CD14-positive monocyte (primary cell): ENCODE data around the gene PDE4D. TPM values are rescaled to one million over a fixed set of nuclear protein-coding genes. Genes with fewer than 3 reads are reported as not detected.

Source experiments
- DNase-seq, 3 donors: peaks; one replicate each; pipeline ENCODE4 v3.0.0-alpha.2; 2011 to 2022
- H2AFZ ChIP-seq: 2 replicates; pipeline ENCODE4 v1.6.0; 2012; ENCODE audit warnings: mild to moderate bottlenecking, low read depth, low read length, inconsistent platforms; ENCODE audit not compliant: insufficient read depth, poor library complexity, severe bottlenecking
- H3K27ac ChIP-seq, 2 donors: 1 replicate in 1 of 2; 2 replicates in 1 of 2; pipeline ENCODE4 v1.5.1; 2012 to 2013; ENCODE audit warnings: low read length in 2 of 2, control low read depth in 1 of 2, inconsistent platforms in 1 of 2, low read depth in 1 of 2, mild to moderate bottlenecking in 1 of 2
- H3K27me3 ChIP-seq, 2 donors: one replicate each; pipeline versions ENCODE4 v1.6.0 to v1.6.1; 2011 to 2013; ENCODE audit warnings: low read length in 2 of 2; ENCODE audit not compliant: control insufficient read depth in 2 of 2, insufficient read depth in 2 of 2
- H3K36me3 ChIP-seq, 2 donors: replicated peaks in 1 of 2; 1 replicate in 1 of 2; 2 replicates in 1 of 2; pipeline versions ENCODE4 v1.5.1 to v1.6.1; 2012 to 2013; ENCODE audit warnings: low read length in 2 of 2, control low read depth in 1 of 2, inconsistent platforms in 1 of 2, mild to moderate bottlenecking in 1 of 2; ENCODE audit not compliant: insufficient read depth in 2 of 2, control insufficient read depth in 1 of 2
- H3K4me1 ChIP-seq, 2 donors: 1 replicate in 1 of 2; 2 replicates in 1 of 2; pipeline versions ENCODE4 v1.5.1 to v1.6.1; 2012 to 2013; ENCODE audit warnings: low read length in 2 of 2, control low read depth in 1 of 2, inconsistent platforms in 1 of 2, mild to moderate bottlenecking in 1 of 2, moderate library complexity in 1 of 2; ENCODE audit not compliant: insufficient read depth in 2 of 2, control insufficient read depth in 1 of 2
- H3K4me2 ChIP-seq: replicated peaks from 2 replicates; pipeline ENCODE3; 2012; ENCODE audit warnings: low read length, moderate library complexity, mild to moderate bottlenecking; ENCODE audit not compliant: poor library complexity, severe bottlenecking; ENCODE audit errors: extremely low read depth
- H3K4me3 ChIP-seq, 3 experiments: fragments of 200-600 bp in 1 of 3; sonication (generic) in 1 of 3; replicated peaks in 1 of 3; 1 replicate in 2 of 3; 2 replicates in 1 of 3; pipeline ENCODE4 v1.5.1; 2011 to 2013; ENCODE audit warnings: low read length in 3 of 3, mild to moderate bottlenecking in 3 of 3, control low read depth in 2 of 3, low read depth in 2 of 3, inconsistent platforms in 1 of 3, moderate library complexity in 1 of 3
- H3K79me2 ChIP-seq: 2 replicates; pipeline ENCODE4 v1.6.0; 2012; ENCODE audit warnings: mild to moderate bottlenecking, control low read depth, inconsistent platforms, low read length, moderate library complexity; ENCODE audit not compliant: insufficient read depth
- H3K9ac ChIP-seq: 2 replicates; pipeline ENCODE4 v1.6.0; 2017; ENCODE audit warnings: low read length, mild to moderate bottlenecking; ENCODE audit not compliant: insufficient read depth, poor library complexity, severe bottlenecking
- H3K9me3 ChIP-seq, 2 donors: replicated peaks in 1 of 2; 1 replicate in 1 of 2; 2 replicates in 1 of 2; pipeline versions ENCODE4 v1.5.1 to v1.6.1; 2012 to 2013; ENCODE audit warnings: low read length in 2 of 2, control low read depth in 1 of 2; ENCODE audit not compliant: control insufficient read depth in 1 of 2, insufficient read depth in 1 of 2
- H4K20me1 ChIP-seq: 2 replicates; pipeline ENCODE4 v1.6.0; 2012; ENCODE audit warnings: mild to moderate bottlenecking, low read length, control low read depth, moderate library complexity; ENCODE audit not compliant: insufficient read depth
- H3K27ac Mint-ChIP-seq, 7 donors: one replicate each; pipeline ENCODE4 v1.8.0; 2020; ENCODE audit warnings: mild to moderate bottlenecking in 7 of 7, mixed read lengths in 7 of 7, moderate library complexity in 6 of 7, inconsistent platforms in 2 of 7
- H3K27me3 Mint-ChIP-seq, 3 donors: one replicate each; pipeline ENCODE4 v1.8.0; 2021 to 2022; ENCODE audit warnings: low read depth in 3 of 3, mild to moderate bottlenecking in 3 of 3, mixed read lengths in 3 of 3, moderate library complexity in 3 of 3, inconsistent platforms in 1 of 3
- H3K36me3 Mint-ChIP-seq, 2 donors: one replicate each; pipeline ENCODE4 v1.8.0; 2020; ENCODE audit warnings: mixed read lengths in 2 of 2, inconsistent platforms in 1 of 2, mild to moderate bottlenecking in 1 of 2
- H3K4me1 Mint-ChIP-seq: one replicate; pipeline ENCODE4 v1.8.0; 2020; ENCODE audit warnings: mild to moderate bottlenecking, mixed read lengths
- H3K4me3 Mint-ChIP-seq, 2 donors: one replicate each; pipeline ENCODE4 v1.8.0; 2020; ENCODE audit warnings: mild to moderate bottlenecking in 2 of 2, mixed read lengths in 2 of 2, moderate library complexity in 1 of 2
- H3K9me3 Mint-ChIP-seq, 7 donors: one replicate each; pipeline ENCODE4 v1.8.0; 2020 to 2022; ENCODE audit warnings: mixed read lengths in 7 of 7, mild to moderate bottlenecking in 6 of 7, moderate library complexity in 6 of 7, inconsistent platforms in 2 of 7
- WGBS: methylation state at CpG from one replicate; pipeline ENCODE4 v1.1.5; 2013; ENCODE audit warnings: missing lambda C conversion rate; ENCODE audit not compliant: insufficient coverage; 5-methylcytosine and 5-hydroxymethylcytosine counted together
- intact Hi-C, 2 donors: fragments of 100-400 bp; cut with micrococcal nuclease; formaldehyde crosslinking; loops; one replicate each; pipeline versions ENCODE4 v1.15.0 to v1.15.1; 2023
- polyA plus RNA-seq, 3 donors: library from polyadenylated mRNA; depleted of rRNA in 1 of 3; unstranded in 2 of 3; stranded (reverse) in 1 of 3; fragments of 300-500 nt in 2 of 3; fragments of >200 nt in 1 of 3; fragmentation: Illumina TruSeq in 2 of 3; gene quantifications; 1 replicate in 2 of 3; 2 replicates in 1 of 3; pipeline ENCODE4 v1.2.3, GENCODE V29; 2012 to 2021
- TF ChIP-seq, protein P1 (sequence below): fragments of 200-600 bp; IDR thresholded peaks from one replicate; pipeline ENCODE4 v1.8.0; 2022; ENCODE audit warnings: antibody characterized with exemption, mild to moderate bottlenecking

PDE4D gene
- polyA plus RNA-seq, 3 donors = 1.9 to 3.4 (median 2.8) TPM

DNA sequence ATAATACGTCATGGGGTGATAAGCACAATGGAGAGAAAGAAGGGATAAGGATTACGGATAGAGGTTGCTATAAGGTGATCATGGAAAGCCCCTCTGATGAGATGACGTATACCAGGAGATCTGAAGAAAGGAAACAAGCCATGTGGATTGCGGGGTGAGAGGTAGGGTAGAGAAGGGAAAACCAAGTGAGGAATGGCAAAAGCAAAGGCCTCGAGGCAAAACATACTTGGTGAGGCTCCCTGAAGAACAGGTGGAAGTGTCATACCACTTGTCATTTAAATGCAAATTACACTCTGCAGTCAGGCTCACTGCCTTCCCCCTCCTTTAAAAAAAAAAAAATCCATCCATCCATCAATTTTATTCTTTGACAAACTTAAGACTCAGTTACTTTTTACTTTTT is 889.9 kb downstream of the PDE4D start:
- Mint-ChIP-seq H3K27ac (no peak overlapping the region), H3K4me3 (no peak overlapping the region), H3K9me3 (peaks cover 0 to 3% (median 0%) of the 10 kb centered on the region in 7 donors), H3K36me3 (no peaks in the 10 kb centered on the region), H3K27me3 (no peaks in the 10 kb centered on the region), H3K4me1 (peaks cover 11% of the 10 kb centered on the region)
- Histone ChIP-seq H3K27ac (no peak overlapping the region), H3K4me3 (no peak overlapping the region), H3K27me3 (no peaks in the 10 kb centered on the region), H3K79me2 (no peaks in the 10 kb centered on the region), H3K36me3 (no peaks in the 10 kb centered on the region), H3K9ac (no peak overlapping the region), H3K4me2 (no peak overlapping the region), H4K20me1 (no peaks in the 10 kb centered on the region), H2AFZ (no peak overlapping the region), H3K4me1 (no peaks in the 10 kb centered on the region), H3K9me3 (no peaks in the 10 kb centered on the region)
- no peak for DNase-seq
- intact Hi-C loops = loop anchor here in 1 of 2 donors (10.0 kb wide), 1 partner anchor 109 kb away; no protein-coding TSS in a partner anchor
- TF ChIP-seq, protein P1, sequence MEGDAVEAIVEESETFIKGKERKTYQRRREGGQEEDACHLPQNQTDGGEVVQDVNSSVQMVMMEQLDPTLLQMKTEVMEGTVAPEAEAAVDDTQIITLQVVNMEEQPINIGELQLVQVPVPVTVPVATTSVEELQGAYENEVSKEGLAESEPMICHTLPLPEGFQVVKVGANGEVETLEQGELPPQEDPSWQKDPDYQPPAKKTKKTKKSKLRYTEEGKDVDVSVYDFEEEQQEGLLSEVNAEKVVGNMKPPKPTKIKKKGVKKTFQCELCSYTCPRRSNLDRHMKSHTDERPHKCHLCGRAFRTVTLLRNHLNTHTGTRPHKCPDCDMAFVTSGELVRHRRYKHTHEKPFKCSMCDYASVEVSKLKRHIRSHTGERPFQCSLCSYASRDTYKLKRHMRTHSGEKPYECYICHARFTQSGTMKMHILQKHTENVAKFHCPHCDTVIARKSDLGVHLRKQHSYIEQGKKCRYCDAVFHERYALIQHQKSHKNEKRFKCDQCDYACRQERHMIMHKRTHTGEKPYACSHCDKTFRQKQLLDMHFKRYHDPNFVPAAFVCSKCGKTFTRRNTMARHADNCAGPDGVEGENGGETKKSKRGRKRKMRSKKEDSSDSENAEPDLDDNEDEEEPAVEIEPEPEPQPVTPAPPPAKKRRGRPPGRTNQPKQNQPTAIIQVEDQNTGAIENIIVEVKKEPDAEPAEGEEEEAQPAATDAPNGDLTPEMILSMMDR = no peak
- 97% methylated on average over 3 of the region's 5 CpGs for WGBS

DNA sequence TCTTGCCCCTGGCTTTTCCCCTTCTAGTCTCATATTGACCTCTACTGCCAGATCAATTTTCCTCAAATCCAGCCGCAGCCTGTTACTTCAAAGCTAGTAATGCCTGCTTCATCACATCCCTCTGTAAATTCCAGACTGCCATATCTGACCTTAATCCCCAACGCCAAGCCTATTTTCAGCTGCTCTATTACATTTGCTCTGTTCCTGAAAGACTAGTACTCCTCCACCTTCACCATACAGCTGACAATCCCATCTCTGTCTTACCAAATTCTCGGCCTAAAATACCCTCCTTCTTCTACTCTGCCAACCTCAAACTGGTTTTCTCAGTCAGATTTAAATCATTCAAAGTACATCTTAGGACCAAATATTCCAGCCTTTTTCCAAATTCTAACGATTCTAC is 890.4 kb downstream of the PDE4D start:
- TF ChIP-seq, protein P1 = no peak
- Histone ChIP-seq H3K27me3 (no peaks in the 10 kb centered on the region), H3K4me3 (no peak overlapping the region), H3K4me2 (no peak overlapping the region), H3K27ac (no peak overlapping the region), H3K9ac (no peak overlapping the region), H3K79me2 (no peaks in the 10 kb centered on the region), H2AFZ (no peak overlapping the region), H4K20me1 (no peaks in the 10 kb centered on the region), H3K4me1 (no peaks in the 10 kb centered on the region), H3K36me3 (no peaks in the 10 kb centered on the region), H3K9me3 (no peaks in the 10 kb centered on the region)
- Mint-ChIP-seq H3K27ac (no peak overlapping the region), H3K4me1 (peaks cover 11% of the 10 kb centered on the region), H3K4me3 (no peak overlapping the region), H3K27me3 (no peaks in the 10 kb centered on the region), H3K36me3 (no peaks in the 10 kb centered on the region), H3K9me3 (peaks cover 0 to 3% (median 0%) of the 10 kb centered on the region in 7 donors)
- DNase-seq = no peak
- 98% methylated on average over 4 of the region's 4 CpGs for WGBS
- intact Hi-C loops = loop anchor here in 1 of 2 donors (10.0 kb wide), 1 partner anchor 108 kb away; no protein-coding TSS in a partner anchor
